ENCODE data around the gene NUDT13.

NUDT13 gene

DNA sequence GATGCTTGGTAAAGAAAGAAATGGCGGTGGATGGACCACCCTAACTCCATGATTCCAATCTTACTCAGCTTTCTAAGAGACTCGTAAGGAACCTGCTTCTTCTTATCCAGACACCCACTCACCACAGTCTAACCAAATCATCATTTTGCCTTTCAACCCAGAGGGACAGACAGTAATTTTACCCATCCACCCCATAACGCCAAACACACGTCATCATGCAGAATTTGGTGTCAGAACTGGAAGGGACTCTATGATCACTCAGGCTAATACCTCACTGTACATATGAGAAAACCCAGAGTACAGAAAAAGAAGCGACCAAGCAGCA is 57.2 kb downstream of the NUDT13 start:
- no peak for DNase-seq

DNA sequence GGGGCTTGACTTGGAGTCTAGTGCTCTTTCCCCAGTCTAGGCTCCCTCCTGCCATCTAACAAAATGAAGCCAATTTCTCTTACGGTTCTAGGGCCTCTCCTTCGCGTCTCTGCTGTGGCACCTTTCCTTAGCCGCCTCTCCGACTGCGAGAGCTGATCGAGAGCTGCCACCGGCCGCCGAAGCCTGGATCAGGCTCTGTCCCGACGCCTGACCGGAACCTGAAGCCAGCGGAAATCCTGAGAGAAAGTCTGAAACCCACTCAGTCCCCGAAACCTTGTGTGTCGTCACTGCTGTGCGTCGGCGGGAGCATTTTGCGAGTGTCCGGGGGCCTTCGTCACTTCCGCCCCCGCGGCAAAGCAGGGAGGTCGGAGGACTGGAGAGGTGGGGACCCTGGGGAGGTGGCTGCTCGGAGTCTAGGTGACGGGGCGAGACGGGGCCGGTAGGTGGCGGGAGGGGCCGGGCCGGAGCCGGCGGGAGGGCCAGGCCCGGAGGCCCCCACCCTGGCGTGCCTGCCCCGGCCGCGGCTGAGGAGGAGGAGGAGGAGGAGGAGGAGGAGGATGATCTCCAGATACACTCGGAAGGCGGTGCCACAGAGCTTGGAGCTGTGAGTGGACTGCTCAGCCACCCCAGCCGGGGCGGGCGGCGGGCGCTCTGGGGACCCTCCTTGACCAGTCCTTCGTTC is 57.7 kb downstream of the NUDT13 start, which contains the start of the genes ECD and FAM149B1:
Gene ECD (minus strand): TSS at position 226 of the 682 bp plus-strand sequence. CDS start 4,071 bp downstream, outside the sequence.
Gene FAM149B1 (plus strand): TSS at position 337 of the 682 bp plus-strand sequence. CDS start 221 bp downstream, at position 558.
- peak; percentile 98 for DNase-seq

DNA sequence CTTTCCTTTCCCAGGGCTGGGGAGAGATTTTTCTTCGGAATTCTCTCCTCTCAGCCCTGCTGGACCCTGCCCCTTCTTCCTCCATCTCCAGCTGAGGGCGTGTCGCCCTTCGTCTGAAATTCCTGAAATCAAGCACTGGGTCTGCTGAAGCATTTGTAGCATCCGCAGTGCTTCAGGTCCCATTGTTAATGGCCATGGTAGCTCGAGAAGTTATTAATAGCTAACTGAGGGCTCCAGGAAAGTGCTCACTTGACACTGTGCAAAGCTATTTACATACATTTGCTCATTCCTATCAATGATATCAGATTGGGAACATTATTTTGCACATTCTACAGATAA is 58.2 kb downstream of the NUDT13 start:
- DNase-seq: no peak

DNA sequence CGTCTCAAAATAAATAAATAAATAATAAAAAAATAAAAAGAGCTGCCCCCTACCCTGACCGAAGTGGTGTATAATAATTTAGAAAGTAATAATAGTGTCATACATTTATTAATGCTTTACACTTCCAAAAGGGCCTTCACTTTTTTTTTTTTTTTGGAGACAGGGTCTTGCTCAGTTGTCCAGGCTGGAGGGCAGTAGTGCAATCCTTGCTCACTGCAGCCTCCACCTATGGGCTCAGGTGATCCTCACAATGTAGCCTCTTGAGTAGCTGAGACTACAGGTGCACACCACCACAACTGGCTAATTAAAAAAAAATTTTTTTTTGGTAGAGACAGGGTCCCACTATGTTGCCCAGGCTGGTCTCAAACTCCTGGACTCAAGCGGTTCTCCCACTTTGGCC is 59.1 kb downstream of the NUDT13 start:
- no peak for DNase-seq

DNA sequence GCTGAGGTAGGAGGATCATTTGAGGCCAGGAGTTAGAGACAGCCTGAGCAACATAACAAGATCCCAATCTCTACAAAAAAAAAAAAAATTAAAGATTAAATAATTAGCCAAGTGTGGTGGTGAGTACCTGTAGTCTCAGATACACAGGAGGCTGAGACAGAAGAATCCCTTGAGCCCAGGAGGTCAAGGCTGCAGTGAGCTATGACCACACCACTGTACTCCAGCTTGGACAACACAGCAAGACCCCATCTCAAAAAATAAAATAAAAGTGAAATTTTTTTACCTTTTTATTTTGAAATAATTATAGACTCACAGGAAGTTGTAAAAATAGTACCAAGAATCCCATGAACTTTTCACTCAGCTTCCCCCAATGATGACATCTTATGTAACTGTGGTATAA is 62.6 kb downstream of the NUDT13 start:
- no peak for DNase-seq

DNA sequence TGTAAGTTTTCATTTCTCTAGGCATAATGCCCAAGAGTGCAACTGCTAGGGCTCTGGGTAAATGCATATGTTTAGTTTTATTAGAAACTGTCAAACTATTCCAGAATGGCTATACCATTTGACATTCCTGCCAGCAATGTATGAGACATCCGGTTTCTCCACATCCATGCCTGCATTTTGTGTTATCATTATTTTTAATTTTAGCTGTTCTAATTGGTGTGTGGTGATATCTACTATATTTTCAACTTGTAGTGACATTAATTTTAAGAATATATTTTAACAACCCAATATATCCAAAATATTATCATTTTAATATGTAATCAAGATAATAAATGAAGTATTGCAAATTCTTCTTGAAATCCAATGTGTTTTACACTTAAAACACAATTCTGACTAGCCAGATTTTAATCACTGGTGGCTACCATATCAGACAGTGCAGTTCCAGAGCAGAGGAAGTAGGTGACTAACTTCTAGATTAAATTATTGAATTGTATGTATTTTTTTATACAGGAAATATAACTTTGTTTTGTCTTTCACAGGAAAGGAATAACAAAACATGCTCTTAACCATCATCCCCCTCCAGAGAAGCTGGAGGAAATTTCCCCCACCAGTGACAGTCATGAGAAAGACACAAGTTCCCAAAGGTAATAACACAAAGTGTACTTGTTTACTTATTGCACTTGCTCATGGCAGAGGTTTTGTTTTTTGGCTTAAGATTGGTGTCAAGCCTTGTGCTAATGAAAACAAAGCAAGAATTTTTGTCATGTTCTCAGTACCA is 64.1 kb downstream of the NUDT13 start:
- no peak for DNase-seq

All from femur (tissue), 1 donor.